Endothelial cell of umbilical vein (primary cell): ENCODE results near the gene GATD1.

Source experiments
- EZH2 ChIP-seq: IDR thresholded peaks from 2 replicates; pipeline ENCODE4 v1.6.1; 2012; ENCODE audit warnings: borderline replicate concordance, low read depth, mild to moderate bottlenecking, moderate library complexity, low read length, inconsistent platforms; ENCODE audit not compliant: severe bottlenecking
- GATA2 ChIP-seq: IDR thresholded peaks from 2 replicates; pipeline ENCODE4 v1.7.0; 2011; ENCODE audit warnings: low read depth, mild to moderate bottlenecking, moderate library complexity, mixed read lengths, low read length; ENCODE audit not compliant: insufficient read length, insufficient read depth
- POLR2A ChIP-seq: IDR thresholded peaks from 2 replicates; pipeline ENCODE4 v1.6.1; 2012; ENCODE audit warnings: low read depth, mild to moderate bottlenecking, control low read depth, low read length
- POLR2AphosphoS5 ChIP-seq: IDR thresholded peaks from 2 replicates; pipeline ENCODE4 v1.6.1; 2012; ENCODE audit warnings: low read depth, mild to moderate bottlenecking, control low read depth, low read length, moderate library complexity; ENCODE audit not compliant: insufficient read depth
- TF ChIP-seq, protein P1 (sequence below), 2 donors: IDR thresholded peaks; 1 replicate in 1 of 2; 2 replicates in 1 of 2; pipeline ENCODE4 v1.5.1; 2011; ENCODE audit warnings: low read length in 2 of 2, mild to moderate bottlenecking in 2 of 2, moderate library complexity in 2 of 2, control low read depth in 1 of 2, inconsistent platforms in 1 of 2, low read depth in 1 of 2; ENCODE audit not compliant: insufficient read depth in 1 of 2; ENCODE audit errors: extremely low read depth in 1 of 2

DNA sequence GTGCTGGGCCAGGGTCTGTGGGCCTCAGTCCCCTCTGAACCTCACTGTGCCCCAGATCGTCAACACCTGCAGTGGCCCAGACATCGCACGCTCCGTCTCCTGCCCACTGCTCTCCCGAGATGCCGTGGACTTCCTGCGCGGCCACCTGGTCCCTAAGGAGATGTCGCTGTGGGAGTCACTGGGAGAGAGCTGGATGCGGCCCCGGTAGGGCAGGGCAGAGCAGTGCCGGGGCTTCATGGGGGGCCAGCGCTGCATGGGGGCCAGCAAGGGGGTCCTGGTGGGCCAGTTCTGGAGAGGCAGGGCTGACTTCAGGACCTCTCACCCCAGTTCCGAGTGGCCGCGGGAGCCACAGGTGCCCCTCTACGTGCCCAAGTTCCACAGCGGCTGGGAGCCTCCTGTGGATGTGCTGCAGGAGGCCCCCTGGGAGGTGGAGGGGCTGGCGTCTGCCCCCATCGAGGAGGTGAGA lies 54.9 kb downstream of the GATD1 start:
- TF ChIP-seq, protein P1, sequence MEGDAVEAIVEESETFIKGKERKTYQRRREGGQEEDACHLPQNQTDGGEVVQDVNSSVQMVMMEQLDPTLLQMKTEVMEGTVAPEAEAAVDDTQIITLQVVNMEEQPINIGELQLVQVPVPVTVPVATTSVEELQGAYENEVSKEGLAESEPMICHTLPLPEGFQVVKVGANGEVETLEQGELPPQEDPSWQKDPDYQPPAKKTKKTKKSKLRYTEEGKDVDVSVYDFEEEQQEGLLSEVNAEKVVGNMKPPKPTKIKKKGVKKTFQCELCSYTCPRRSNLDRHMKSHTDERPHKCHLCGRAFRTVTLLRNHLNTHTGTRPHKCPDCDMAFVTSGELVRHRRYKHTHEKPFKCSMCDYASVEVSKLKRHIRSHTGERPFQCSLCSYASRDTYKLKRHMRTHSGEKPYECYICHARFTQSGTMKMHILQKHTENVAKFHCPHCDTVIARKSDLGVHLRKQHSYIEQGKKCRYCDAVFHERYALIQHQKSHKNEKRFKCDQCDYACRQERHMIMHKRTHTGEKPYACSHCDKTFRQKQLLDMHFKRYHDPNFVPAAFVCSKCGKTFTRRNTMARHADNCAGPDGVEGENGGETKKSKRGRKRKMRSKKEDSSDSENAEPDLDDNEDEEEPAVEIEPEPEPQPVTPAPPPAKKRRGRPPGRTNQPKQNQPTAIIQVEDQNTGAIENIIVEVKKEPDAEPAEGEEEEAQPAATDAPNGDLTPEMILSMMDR (IDR thresholded peaks at IDR 0.05; ENCODE audit: extremely low read depth in 1 of 2, insufficient read depth in 1 of 2, low read depth in 1 of 2, low read length in 2 of 2): no peak
- no peak for TF ChIP-seq POLR2AphosphoS5
- TF ChIP-seq GATA2: no peak
- no peak for TF ChIP-seq EZH2
- TF ChIP-seq POLR2A: no peak
